Dendritic cell treated with granulocyte-macrophage colony-stimulating factor and Interleukin-4, amounts not matched to agents 40 ng/mL and 50 ng/mL, for 4 days (primary cell): ENCODE data around the gene RIT1.
"Not testable (repeated sequence)": the region's sequence is repeated elsewhere in the genome, so short reads cannot be mapped to it uniquely, and the experiment has no call there.

Experiments
- H3K27ac Mint-ChIP-seq: one replicate; pipeline ENCODE4 v1.8.0; 2022; ENCODE audit warnings: mild to moderate bottlenecking, mixed read lengths
- H3K27me3 Mint-ChIP-seq: one replicate; pipeline ENCODE4 v1.8.0; 2022; ENCODE audit warnings: mild to moderate bottlenecking, mixed read lengths
- H3K36me3 Mint-ChIP-seq: one replicate; pipeline ENCODE4 v1.8.0; 2022; ENCODE audit warnings: low read depth, mixed read lengths
- H3K4me1 Mint-ChIP-seq: one replicate; pipeline ENCODE4 v1.8.0; 2022; ENCODE audit warnings: low read depth, mixed read lengths
- H3K4me3 Mint-ChIP-seq: one replicate; pipeline ENCODE4 v1.8.0; 2022; ENCODE audit warnings: mild to moderate bottlenecking, moderate library complexity, mixed read lengths
- H3K9me3 Mint-ChIP-seq: one replicate; pipeline ENCODE4 v1.8.0; 2022; ENCODE audit warnings: mixed read lengths
- intact Hi-C: fragments of 100-400 bp; cut with micrococcal nuclease; formaldehyde crosslinking; loops from one replicate; pipeline ENCODE4 v1.15.0; 2022

Gene RIT1

DNA sequence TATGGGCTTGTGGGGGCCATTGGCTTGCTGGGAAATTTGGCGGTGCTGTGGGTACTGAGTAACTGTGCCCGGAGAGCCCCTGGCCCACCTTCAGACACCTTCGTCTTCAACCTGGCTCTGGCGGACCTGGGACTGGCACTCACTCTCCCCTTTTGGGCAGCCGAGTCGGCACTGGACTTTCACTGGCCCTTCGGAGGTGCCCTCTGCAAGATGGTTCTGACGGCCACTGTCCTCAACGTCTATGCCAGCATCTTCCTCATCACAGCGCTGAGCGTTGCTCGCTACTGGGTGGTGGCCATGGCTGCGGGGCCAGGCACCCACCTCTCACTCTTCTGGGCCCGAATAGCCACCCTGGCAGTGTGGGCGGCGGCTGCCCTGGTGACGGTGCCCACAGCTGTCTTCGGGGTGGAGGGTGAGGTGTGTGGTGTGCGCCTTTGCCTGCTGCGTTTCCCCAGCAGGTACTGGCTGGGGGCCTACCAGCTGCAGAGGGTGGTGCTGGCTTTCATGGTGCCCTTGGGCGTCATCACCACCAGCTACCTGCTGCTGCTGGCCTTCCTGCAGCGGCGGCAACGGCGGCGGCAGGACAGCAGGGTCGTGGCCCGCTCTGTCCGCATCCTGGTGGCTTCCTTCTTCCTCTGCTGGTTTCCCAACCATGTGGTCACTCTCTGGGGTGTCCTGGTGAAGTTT is 30.8 kb upstream of the RIT1 start:
- peaks cover 32% of the 10 kb centered on the region for H3K36me3 Mint-ChIP-seq
- H3K4me1 Mint-ChIP-seq: peaks cover 74% of the 10 kb centered on the region
- intact Hi-C loops: loop anchor here (5.0 kb wide), 1 partner anchor 35 kb away; the partner anchor contains the start of gene ARHGEF2
- no peaks in the 10 kb centered on the region for H3K27me3 Mint-ChIP-seq
- no peaks in the 10 kb centered on the region for H3K9me3 Mint-ChIP-seq
- H3K27ac Mint-ChIP-seq: peak overlapping the region; percentile 81
- H3K4me3 Mint-ChIP-seq: no peak overlapping the region

DNA sequence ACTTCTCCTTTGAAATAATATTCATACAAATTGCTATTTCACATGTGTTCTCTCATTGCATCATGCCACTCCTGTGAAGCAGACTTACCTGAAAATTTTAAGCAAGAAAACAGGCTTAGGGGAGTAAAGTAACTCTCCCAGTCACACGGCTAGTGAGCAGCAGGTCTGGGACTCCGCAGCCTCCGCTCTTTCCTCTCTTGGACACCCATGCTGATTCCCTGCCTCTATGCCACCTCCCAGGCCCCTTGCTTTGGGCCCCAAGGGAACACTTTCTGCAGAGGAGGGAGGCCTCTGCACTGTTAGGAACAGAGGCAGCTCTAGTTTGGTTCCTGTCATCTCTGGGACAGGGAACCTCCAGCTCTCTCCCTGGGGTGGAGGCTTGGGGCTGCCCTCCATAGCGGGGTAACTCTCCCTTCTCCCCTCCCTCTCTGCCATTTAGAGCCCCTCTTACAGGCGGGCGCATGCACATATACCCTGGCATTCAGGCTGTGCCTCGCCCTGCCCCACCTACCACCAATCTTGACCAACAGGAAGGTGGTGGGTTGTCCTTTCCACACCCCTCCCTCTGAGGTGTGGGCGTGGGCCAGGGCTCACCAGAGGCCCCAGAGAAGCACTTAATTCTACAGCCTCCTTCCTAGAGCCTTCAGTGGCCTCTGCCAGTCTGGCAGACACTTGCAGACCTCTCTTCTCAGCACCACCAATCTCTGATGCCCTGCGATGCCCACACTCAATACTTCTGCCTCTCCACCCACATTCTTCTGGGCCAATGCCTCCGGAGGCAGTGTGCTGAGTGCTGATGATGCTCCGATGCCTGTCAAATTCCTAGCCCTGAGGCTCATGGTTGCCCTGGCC is 30.1 kb upstream of the RIT1 start, which contains the start of gene RXFP4:
RXFP4 (plus strand) TSS at position 646 of the 852 bp plus-strand sequence; CDS start at position 718, 72 bp downstream.
- no peaks in the 10 kb centered on the region for H3K9me3 Mint-ChIP-seq
- H3K4me1 Mint-ChIP-seq: peaks cover 66% of the 10 kb centered on the region
- intact Hi-C loops: loop anchor here (5.0 kb wide), 1 partner anchor 36 kb away; the partner anchor contains the start of gene ARHGEF2
- H3K27ac Mint-ChIP-seq: peak within 1 kb of the TSS; percentile 81
- no peak within 1 kb of the TSS for H3K4me3 Mint-ChIP-seq
- H3K27me3 Mint-ChIP-seq: no peaks in the 10 kb centered on the region
- peaks cover 24% of the 10 kb centered on the region for H3K36me3 Mint-ChIP-seq

DNA sequence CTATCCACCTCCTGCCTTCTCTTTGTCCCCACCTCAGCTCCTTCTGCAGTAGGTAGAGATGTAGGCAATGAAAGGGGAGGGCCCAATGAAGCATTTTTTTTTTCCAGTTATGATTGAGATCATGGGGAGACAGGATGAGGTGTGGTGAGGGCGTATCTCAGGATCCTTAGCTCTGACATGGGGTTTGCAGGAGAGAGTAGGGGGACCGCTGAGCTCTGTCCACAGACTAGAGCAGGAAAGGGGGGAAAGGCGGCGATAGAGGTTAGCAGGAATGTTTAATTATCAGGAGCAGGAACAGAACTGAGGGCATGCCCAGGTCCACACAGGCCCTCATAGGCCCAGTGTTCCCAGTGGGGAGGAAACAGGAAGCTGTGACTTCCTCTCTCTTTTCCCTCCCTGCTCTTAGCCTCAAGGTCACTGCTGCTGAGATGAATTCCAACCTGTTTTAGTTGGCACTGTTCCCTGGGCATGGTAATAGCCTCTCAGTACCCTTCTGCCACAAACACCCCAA is 29.4 kb upstream of the RIT1 start:
- H3K36me3 Mint-ChIP-seq: peaks cover 17% of the 10 kb centered on the region
- intact Hi-C loops: loop anchor here (5.0 kb wide), 1 partner anchor 37 kb away; the partner anchor contains the start of gene ARHGEF2
- H3K27me3 Mint-ChIP-seq: no peaks in the 10 kb centered on the region
- peaks cover 59% of the 10 kb centered on the region for H3K4me1 Mint-ChIP-seq
- no peaks in the 10 kb centered on the region for H3K9me3 Mint-ChIP-seq
- H3K27ac Mint-ChIP-seq: peak overlapping the region; percentile 81
- no peak overlapping the region for H3K4me3 Mint-ChIP-seq

DNA sequence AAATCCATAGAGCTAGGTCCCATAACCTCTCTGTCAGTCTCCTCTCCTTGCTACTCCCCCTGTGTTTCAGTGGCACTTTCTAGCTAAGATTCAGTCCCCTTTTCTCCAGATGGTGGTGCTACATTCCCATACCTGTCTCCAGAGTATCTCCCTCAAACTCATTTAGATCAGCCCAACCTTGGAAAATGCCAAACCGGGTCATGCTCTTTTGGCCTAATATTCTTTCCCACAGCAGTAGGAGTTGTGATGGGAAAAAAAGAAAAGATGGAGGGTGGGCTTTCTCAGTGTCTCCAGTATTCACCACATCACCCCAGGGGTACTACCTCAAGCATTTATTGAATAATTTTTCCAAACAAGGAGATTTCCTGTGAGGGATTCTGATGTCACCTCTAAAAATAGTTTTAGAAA is 27.1 kb upstream of the RIT1 start:
- H3K36me3 Mint-ChIP-seq: peaks cover 3% of the 10 kb centered on the region
- H3K9me3 Mint-ChIP-seq: no peaks in the 10 kb centered on the region
- H3K27me3 Mint-ChIP-seq: no peaks in the 10 kb centered on the region
- intact Hi-C loops: loop anchor here (1.0 to 2.0 kb wide), 2 partner anchors 51 to 129 kb away; no protein-coding TSS in a partner anchor
- H3K4me1 Mint-ChIP-seq: peaks cover 36% of the 10 kb centered on the region
- no peak overlapping the region for H3K4me3 Mint-ChIP-seq
- no peak overlapping the region for H3K27ac Mint-ChIP-seq

DNA sequence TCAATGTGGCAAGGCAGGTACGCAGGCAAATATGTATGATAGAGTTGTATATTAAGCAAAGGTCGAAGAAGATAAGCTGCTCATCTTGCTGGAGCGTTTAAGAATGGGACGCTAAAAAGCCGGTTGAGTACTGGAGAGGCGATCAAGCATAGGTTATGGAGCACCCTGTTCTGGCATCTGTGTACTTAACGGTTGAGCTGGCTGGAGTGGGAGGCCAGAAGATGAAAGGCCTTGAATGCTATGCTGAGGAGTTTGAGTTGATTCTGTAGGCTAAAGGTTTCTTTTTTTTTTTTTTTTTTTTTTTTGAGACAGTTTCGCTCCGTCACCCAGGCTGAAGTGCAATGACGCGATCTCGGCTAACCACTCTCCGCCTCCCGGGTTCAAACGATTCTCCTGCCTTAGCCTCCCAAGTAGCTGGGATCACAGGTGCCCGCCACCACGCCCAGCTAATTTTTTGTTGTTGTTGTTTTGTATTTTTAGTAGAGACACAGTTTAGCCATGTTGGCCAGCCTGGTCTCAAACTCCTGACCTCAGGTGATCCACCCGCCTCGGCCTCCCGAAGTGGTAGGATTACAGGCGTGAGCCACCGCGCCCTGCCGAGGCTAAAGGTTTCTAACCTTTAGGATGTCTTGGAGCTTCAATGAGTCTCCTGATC is 23.9 kb upstream of the RIT1 start:
- H3K9me3 Mint-ChIP-seq: no peaks in the 10 kb centered on the region
- peaks cover 12% of the 10 kb centered on the region for H3K4me1 Mint-ChIP-seq
- H3K27ac Mint-ChIP-seq: no peak overlapping the region
- H3K4me3 Mint-ChIP-seq: no peak overlapping the region
- H3K36me3 Mint-ChIP-seq: no peaks in the 10 kb centered on the region
- intact Hi-C loops: no loop called here
- no peaks in the 10 kb centered on the region for H3K27me3 Mint-ChIP-seq

DNA sequence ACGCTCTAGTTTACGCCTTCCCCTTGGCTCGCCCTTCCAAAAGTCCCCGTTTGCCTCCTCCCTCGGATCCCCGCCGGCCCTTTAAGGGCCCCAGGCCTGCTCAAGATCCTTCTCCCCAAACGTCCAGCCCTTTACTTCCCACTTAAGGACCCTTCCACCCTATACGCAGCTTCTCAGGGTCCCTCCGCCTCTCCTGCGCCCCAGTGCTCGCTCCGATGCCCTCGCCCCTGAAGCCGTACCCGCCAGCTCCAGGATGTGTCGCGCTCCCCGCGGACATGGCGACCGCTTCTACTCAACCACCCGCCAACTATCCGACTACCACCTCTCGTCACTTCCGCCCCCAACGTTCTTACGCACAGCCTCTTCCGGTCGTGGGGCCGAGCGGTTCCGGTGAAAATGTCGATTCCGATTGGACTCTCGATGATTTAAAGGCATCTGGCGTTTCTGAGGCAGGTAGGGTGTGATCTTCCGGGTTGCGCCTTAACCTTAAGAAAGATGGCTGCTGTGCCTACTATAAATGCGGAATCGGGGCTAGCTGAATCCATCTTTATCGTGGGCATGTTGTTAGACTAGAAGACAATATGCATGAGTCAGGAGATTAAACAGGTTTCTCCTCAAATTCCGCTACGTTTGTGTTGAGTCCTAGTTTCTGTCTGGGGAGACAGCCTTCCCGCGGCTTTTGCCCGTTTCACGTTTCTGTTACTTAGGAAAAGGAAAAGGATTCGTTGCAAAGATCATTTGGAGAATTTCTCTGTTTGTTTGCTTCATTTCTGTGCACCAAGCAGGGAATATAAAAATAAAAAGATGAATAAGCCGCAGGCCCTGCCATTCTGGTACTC is 23.2 kb upstream of the RIT1 start, which contains the start of gene KHDC4:
KHDC4 (minus strand) TSS at position 317 of the 839 bp plus-strand sequence; CDS start at position 277, 40 bp downstream.
- intact Hi-C loops: no loop called here
- Mint-ChIP-seq H3K4me1 (peaks cover 11% of the 10 kb centered on the region), H3K27me3 (no peaks in the 10 kb centered on the region), H3K4me3 (no peak within 1 kb of the TSS), H3K36me3 (no peaks in the 10 kb centered on the region), H3K9me3 (no peaks in the 10 kb centered on the region), H3K27ac (no peak within 1 kb of the TSS)

DNA sequence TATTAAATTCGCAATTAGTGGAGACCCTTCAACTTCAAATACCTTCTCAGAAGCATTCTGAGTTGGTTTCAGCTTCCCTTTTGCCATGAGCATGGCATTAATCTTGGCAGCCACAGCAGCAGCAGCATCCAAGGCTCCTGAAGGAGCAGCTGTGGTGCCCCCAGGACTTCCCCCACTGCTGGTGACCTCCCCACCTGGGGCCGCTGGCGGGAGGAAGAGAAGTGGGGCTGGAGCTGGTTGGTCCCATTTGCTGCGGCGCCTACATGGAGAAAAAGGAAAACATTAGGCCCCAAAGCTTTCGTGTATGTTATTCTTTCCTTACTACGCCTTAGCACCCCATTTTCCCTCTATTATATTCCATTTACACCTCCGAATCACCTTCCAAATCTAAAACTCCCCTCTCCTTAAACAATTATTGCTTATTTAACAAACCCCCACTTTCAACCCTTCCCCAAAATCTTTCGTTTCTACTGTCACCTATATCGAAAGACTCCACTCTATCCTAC is 22.5 kb upstream of the RIT1 start:
- intact Hi-C loops: no loop called here
- Mint-ChIP-seq H3K27ac (no peak overlapping the region), H3K4me1 (peaks cover 12% of the 10 kb centered on the region), H3K36me3 (no peaks in the 10 kb centered on the region), H3K9me3 (no peaks in the 10 kb centered on the region), H3K4me3 (no peak overlapping the region), H3K27me3 (no peaks in the 10 kb centered on the region)

DNA sequence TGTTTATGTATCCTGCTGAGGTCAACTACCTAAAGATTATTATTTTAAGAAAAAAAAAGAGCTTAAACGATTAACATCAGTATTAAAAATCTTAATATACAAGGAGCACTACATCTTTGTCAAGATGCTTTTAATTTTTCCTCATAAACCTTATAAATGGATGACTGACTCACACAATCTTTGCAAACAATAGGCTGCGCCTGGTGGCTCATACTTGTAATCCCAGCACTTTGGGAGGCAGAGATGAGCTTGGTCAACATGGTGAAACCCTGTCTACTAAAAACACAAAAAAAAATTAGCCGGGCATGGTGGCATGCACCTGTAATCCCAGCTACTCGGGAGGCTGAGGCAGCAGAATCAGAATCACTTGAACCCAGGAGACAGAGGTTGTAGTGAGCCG is 21.3 kb upstream of the RIT1 start:
- H3K27me3 Mint-ChIP-seq: no peaks in the 10 kb centered on the region
- no peak overlapping the region for H3K4me3 Mint-ChIP-seq
- peaks cover 12% of the 10 kb centered on the region for H3K4me1 Mint-ChIP-seq
- H3K27ac Mint-ChIP-seq: no peak overlapping the region
- H3K36me3 Mint-ChIP-seq: no peaks in the 10 kb centered on the region
- intact Hi-C loops: no loop called here
- no peaks in the 10 kb centered on the region for H3K9me3 Mint-ChIP-seq

DNA sequence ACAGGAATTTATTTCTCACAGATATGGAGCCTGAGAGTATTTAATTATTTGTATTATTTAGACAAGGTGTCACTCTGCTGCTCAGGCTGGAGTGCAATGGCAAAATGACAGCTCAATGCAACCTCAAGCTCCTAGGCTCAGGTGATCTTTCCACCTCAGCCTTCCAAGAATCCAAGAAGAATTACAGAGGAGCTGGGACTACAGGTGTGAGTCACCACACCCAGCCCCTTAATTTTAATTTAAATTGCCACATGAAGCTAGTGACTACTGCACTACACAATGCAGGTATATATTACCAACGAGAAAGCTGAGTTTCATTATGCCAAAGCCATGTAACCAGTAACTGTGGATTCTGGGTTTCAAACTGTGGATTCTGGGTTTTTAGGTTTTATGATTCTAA is 20.9 kb upstream of the RIT1 start:
- no peaks in the 10 kb centered on the region for H3K36me3 Mint-ChIP-seq
- H3K9me3 Mint-ChIP-seq: no peaks in the 10 kb centered on the region
- intact Hi-C loops: no loop called here
- peaks cover 12% of the 10 kb centered on the region for H3K4me1 Mint-ChIP-seq
- no peak overlapping the region for H3K4me3 Mint-ChIP-seq
- no peak overlapping the region for H3K27ac Mint-ChIP-seq
- H3K27me3 Mint-ChIP-seq: no peaks in the 10 kb centered on the region

DNA sequence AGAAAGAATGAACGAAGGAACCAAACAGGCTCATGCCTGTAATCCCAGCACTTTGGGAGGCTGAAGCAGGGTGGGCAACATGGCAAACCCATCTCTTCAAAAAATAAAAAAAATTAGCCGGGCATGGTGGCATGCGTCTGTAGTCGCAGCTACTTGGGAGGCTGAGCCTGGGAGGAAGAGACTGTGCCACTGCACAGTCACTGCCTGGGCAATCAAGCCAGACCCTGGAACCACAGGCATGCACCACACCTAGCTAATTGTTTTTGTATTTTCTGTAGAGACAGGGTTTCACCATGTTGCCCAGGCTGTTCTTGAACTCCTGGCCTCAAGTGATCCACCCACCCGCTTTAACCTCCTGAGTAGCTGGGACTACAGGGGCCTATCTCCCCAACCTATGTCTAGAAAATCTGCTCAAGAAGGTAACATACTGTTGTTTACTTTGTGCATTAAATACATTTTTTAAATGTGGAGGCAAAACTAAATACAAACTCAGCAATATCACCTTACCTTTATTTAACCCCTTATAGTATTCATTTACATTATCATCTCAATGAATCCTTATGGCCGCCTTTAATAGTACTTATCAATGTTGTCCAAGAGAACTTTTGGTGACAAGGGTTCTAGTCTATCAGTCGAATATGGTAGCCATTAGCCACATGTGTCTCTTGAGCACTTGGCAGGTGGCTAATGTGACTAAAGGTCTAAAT is 20.3 kb upstream of the RIT1 start:
- peak overlapping the region; percentile 63 for H3K27ac Mint-ChIP-seq
- H3K27me3 Mint-ChIP-seq: no peaks in the 10 kb centered on the region
- peaks cover 12% of the 10 kb centered on the region for H3K4me1 Mint-ChIP-seq
- H3K4me3 Mint-ChIP-seq: no peak overlapping the region
- no peaks in the 10 kb centered on the region for H3K36me3 Mint-ChIP-seq
- no peaks in the 10 kb centered on the region for H3K9me3 Mint-ChIP-seq
- intact Hi-C loops: no loop called here

DNA sequence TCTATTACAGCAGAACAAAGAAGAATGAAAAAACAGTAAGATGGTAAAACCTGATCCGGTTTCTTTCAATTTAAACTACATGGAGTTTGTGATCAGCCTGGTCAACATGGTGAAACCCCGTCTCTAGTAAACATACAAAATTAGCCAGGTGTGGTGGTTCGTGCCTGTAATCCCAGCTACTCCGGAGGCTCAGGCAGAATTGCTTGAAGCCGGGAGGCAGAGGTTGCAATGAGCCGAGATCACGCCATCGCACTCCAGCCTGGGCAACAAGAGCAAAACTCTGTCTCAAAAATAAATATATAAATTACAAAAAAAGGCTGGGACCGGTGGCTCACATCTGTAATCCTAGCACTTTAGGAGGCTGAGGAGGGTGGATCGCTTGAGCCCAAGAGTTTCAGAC is 19.6 kb upstream of the RIT1 start:
- H3K4me3 Mint-ChIP-seq, H3K27me3 Mint-ChIP-seq, H3K36me3 Mint-ChIP-seq, intact Hi-C loops, H3K9me3 Mint-ChIP-seq: not testable (repeated sequence)
- peaks cover 12% of the 10 kb centered on the region for H3K4me1 Mint-ChIP-seq
- H3K27ac Mint-ChIP-seq: peak overlapping the region; percentile 63

DNA sequence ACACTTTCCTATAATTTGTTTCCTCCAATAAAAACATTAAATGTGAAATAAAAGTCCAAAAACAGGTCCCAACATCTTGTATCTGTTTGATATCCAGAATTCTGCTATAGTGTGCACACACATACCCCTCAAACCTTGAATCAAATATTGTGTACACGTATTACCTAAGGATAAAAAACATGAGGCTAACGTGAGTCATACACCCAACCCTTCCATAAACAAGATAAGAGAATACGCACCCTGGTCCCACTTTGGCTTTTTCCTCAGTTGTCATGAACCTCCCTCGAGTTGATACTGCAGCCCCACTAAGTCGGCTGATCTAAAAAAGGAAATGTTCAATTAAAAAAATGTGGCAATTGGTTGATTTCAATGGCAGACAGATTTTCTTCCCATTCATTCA is 17.9 kb upstream of the RIT1 start:
- H3K36me3 Mint-ChIP-seq: no peaks in the 10 kb centered on the region
- H3K9me3 Mint-ChIP-seq: no peaks in the 10 kb centered on the region
- H3K27me3 Mint-ChIP-seq: no peaks in the 10 kb centered on the region
- no peak overlapping the region for H3K4me3 Mint-ChIP-seq
- H3K27ac Mint-ChIP-seq: peak overlapping the region; percentile 5
- intact Hi-C loops: no loop called here
- H3K4me1 Mint-ChIP-seq: peaks cover 12% of the 10 kb centered on the region
